Measurements from ENCODE around the gene TMEM33. TPM values are rescaled to one million over a fixed set of nuclear protein-coding genes. Genes with fewer than 3 reads are reported as not detected.
"Not testable (repeated sequence)": the region's sequence is repeated elsewhere in the genome, so short reads cannot be mapped to it uniquely, and the experiment has no call there.

TMEM33 gene
- total RNA-seq, 1 donor from 2014 or later = 65.1 TPM

DNA sequence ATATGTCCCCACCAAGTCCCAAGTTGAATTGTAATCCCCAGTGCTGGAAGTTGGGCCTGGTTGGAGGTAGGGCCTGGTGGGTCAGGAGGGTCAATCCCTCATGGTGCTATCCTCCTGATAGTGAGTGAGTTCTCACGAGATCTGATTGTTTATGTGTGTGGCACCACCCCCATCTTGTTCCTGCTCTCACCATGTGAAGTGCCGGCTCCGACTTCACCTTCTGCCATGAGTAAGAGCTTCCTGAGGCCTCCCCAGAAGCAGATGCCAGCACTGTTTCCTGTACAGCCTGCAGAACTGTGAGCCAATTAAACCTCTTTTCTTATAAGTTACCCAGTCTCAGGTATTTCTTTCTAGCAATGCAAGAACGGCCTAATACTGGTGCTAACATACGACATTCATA, 22.7 kb upstream of the TMEM33 start:
- Histone ChIP-seq H3K27ac (no peak overlapping the region), H3K9me3 (no peaks in the 10 kb centered on the region), H3K4me1 (no peaks in the 10 kb centered on the region), H3K36me3 (no peaks in the 10 kb centered on the region), H3K27me3 (no peaks in the 10 kb centered on the region), H3K4me3 (no peak overlapping the region)
- intact Hi-C loops (cut with DNase I) = no loop called here
- DNase-seq (ENCODE audit: low spot score in 2 of 2) = no peak
- TF ChIP-seq, protein P1, sequence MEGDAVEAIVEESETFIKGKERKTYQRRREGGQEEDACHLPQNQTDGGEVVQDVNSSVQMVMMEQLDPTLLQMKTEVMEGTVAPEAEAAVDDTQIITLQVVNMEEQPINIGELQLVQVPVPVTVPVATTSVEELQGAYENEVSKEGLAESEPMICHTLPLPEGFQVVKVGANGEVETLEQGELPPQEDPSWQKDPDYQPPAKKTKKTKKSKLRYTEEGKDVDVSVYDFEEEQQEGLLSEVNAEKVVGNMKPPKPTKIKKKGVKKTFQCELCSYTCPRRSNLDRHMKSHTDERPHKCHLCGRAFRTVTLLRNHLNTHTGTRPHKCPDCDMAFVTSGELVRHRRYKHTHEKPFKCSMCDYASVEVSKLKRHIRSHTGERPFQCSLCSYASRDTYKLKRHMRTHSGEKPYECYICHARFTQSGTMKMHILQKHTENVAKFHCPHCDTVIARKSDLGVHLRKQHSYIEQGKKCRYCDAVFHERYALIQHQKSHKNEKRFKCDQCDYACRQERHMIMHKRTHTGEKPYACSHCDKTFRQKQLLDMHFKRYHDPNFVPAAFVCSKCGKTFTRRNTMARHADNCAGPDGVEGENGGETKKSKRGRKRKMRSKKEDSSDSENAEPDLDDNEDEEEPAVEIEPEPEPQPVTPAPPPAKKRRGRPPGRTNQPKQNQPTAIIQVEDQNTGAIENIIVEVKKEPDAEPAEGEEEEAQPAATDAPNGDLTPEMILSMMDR (IDR thresholded peaks at IDR 0.05) = no peak

DNA sequence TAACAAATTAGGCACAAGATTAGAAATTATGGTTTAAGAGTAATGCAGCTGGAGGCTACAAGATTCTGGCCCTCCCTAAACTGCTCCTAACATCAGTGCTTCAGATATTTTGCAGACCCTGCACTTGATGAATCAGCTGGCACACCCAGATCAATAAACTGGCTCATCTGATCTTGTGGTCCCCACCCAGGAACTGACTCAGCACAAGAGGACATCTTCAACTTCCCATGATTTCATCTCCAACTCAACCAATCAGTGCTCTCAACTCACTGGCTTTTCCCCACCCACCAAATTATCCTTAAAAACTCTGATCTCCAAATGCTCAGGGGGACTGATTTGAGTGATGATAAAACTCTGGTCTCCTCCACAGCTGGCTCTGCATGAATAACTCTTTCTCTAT, 21.7 kb upstream of the TMEM33 start:
- H3K27me3 ChIP-seq = no peaks in the 10 kb centered on the region
- no peaks in the 10 kb centered on the region for H3K36me3 ChIP-seq
- intact Hi-C loops (cut with DNase I) = no loop called here
- H3K9me3 ChIP-seq = no peaks in the 10 kb centered on the region
- TF ChIP-seq, protein P1 (IDR thresholded peaks at IDR 0.05) = no peak
- no peak for DNase-seq (ENCODE audit: low spot score in 2 of 2)
- no peaks in the 10 kb centered on the region for H3K4me1 ChIP-seq
- no peak overlapping the region for H3K27ac ChIP-seq
- H3K4me3 ChIP-seq = no peak overlapping the region

DNA sequence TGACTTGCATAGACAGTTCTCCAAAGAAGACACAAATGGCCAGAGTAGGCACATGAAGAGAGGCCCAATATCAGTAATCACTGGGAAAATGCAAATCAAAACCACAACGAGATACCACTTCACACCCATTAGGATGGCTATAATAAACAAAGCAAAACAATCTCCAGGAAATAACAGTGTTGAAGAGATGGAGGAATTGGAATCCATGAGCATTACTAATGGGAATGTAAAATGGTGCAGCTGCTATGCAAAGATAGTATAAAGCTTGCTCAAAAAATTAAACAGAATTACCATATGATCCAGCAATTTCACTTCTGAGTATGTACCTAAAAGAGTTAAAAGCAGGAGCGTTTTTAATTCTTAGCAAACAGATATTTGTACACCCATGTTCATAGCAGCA, 17.0 kb upstream of the TMEM33 start:
- Histone ChIP-seq H3K9me3 (no peaks in the 10 kb centered on the region), H3K27ac (no peak overlapping the region), H3K4me3 (no peak overlapping the region), H3K36me3 (no peaks in the 10 kb centered on the region), H3K4me1 (no peaks in the 10 kb centered on the region), H3K27me3 (no peaks in the 10 kb centered on the region)
- no peak for DNase-seq (ENCODE audit: low spot score in 2 of 2)
- intact Hi-C loops (cut with DNase I) = no loop called here
- TF ChIP-seq, protein P1 (IDR thresholded peaks at IDR 0.05) = no peak

DNA sequence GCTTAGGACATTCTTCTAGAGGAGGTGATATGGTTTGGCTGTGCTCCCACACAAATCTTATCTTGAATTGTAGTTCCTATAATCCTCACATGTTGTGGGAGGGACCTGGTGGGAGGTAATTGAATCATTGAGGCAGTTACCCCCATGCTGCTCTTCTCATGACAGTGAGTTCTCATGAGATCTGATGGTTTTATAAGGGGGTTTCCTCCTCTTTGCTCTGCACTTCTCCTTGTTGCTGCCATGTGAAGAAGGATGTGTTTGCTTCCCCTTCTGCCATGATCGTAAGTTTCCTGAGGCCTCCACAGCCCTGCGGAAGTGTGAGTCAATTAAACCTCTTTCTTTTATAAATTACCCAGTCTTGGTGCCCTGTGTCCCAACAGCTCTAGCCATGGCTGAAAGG, 14.8 kb upstream of the TMEM33 start:
- H3K27me3 ChIP-seq; H3K4me3 ChIP-seq; H3K27ac ChIP-seq; H3K9me3 ChIP-seq; H3K4me1 ChIP-seq; H3K36me3 ChIP-seq; intact Hi-C loops (cut with DNase I); DNase-seq (ENCODE audit: low spot score in 2 of 2): not testable (repeated sequence)

DNA sequence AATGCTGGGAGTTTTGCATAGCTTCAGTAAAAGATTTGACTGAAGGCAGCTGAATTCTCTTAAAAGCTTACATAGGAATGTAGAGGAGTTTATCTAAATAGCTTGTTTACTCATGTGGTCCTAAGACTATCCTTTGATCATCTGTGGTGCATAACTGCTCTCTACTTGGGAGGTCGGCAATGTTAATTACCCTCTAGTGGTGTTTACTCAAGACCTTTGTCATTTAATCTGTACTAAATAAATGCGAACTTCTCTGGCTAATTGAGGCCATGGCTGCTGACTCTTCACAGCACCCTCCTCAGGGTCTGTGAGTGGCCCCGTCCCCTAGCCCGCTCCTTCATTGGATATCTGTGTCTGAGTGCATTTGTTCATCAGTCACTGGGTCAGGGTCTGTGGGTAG, 13.8 kb upstream of the TMEM33 start:
- no peaks in the 10 kb centered on the region for H3K4me1 ChIP-seq
- intact Hi-C loops (cut with DNase I) = no loop called here
- H3K4me3 ChIP-seq = no peak overlapping the region
- no peaks in the 10 kb centered on the region for H3K9me3 ChIP-seq
- H3K27ac ChIP-seq = no peak overlapping the region
- no peak for DNase-seq (ENCODE audit: low spot score in 2 of 2)
- TF ChIP-seq, protein P1 (IDR thresholded peaks at IDR 0.05) = no peak
- H3K36me3 ChIP-seq = no peaks in the 10 kb centered on the region
- H3K27me3 ChIP-seq = no peaks in the 10 kb centered on the region

DNA sequence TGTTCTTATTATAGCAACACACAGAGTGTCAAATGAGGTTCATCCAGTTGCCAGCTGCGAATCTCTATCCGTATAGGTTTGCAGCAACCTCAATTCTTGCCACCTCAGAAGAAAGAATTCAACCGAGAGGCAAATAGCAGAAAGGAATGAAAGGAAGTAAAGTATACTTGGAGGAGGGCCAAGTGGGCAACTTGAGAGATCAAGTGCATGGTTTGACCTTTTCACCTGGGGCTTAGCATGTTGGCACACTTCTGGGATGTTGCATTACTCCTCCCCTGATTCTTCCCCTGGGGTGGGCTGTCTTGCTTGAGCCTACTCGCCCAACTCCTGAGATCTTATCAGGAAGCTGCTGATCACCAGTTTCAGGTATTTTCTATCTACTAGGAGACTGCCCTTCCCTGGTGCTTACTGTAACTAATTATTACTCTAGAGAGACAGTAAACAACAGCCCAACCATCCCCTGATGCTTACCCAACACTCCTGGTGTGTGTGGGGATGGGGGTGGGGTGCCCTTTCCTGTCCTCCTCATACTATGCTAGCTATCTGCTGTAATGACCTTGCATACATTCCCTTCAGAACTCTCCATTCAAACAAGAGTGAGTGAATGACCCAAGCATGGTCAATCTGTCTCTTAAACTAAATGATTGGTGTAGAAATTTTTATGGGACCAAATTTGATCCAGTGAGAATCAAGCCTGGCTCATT, 7.3 kb upstream of the TMEM33 start:
- Histone ChIP-seq H3K27me3 (no peaks in the 10 kb centered on the region), H3K36me3 (no peaks in the 10 kb centered on the region), H3K4me3 (no peak overlapping the region), H3K9me3 (no peaks in the 10 kb centered on the region), H3K4me1 (no peaks in the 10 kb centered on the region), H3K27ac (no peak overlapping the region)
- TF ChIP-seq, protein P1 (IDR thresholded peaks at IDR 0.05) = no peak
- intact Hi-C loops (cut with DNase I) = no loop called here
- DNase-seq (ENCODE audit: low spot score in 2 of 2) = no peak

Data from ascending aorta (tissue), 2 donors.